Right cardiac atrium (tissue), 5 donors: Measurements from ENCODE around the gene P3H4. TPM values are rescaled to one million over a fixed set of nuclear protein-coding genes. Genes with fewer than 3 reads are reported as not detected.
"Not testable (repeated sequence)": the region's sequence is repeated elsewhere in the genome, so short reads cannot be mapped to it uniquely, and the experiment has no call there.

Source experiments
- ATAC-seq, 2 donors: fragments of 200-7000 bp; cut with Tn5 transposase; one replicate each; pipeline versions ENCODE4 v1.8.0 to v1.9.1; 2020; ENCODE audit warnings: moderate library complexity in 2 of 2, mild to moderate bottlenecking in 1 of 2
- DNase-seq, 3 donors: peaks; one replicate each; pipeline ENCODE4 v3.0.0-alpha.2; 2020
- H3K27ac ChIP-seq: one replicate; pipeline ENCODE4 v1.5.1; 2013; ENCODE audit warnings: mild to moderate bottlenecking, low read length, control low read depth, moderate library complexity
- H3K27me3 ChIP-seq: one replicate; pipeline ENCODE4 v1.6.1; 2013; ENCODE audit not compliant: control insufficient read depth, insufficient read depth
- H3K4me1 ChIP-seq: one replicate; pipeline ENCODE4 v1.6.1; 2013; ENCODE audit warnings: low read length; ENCODE audit not compliant: control insufficient read depth, insufficient read depth
- H3K4me3 ChIP-seq: one replicate; pipeline ENCODE4 v1.5.1; 2013; ENCODE audit warnings: low read length, control low read depth
- H3K9me3 ChIP-seq: one replicate; pipeline ENCODE4 v1.6.1; 2013; ENCODE audit warnings: low read length; ENCODE audit not compliant: control insufficient read depth
- WGBS: extraction: QIAGEN DNeasy Blood & Tissue Kit; methylation state at CpG from one replicate; pipeline ENCODE4 v1.1.7; 2013; 5-methylcytosine and 5-hydroxymethylcytosine counted together
- intact Hi-C, 4 donors: fragments of 100-400 bp; cut with DNase I; formaldehyde crosslinking; loops; one replicate each; pipeline versions ENCODE4 v1.11.0 to v1.14.0; 2022 to 2023
- polyA plus RNA-seq: library from polyadenylated mRNA; stranded (reverse); fragments of 200-250 nt; gene quantifications from one replicate; pipeline ENCODE4 v1.2.3, GENCODE V29; 2013
- total RNA-seq, 4 donors: library from RNA; stranded (reverse); fragmentation: NEBNext Ultra II Directional; extraction: Animal tissue kit (Norgen Biotek cat#: 25700); gene quantifications; one replicate each; pipeline ENCODE4 v1.2.1, GENCODE V29; 2021
- donor health status: healthy with polysubstance abuse.
- donor health status: DM: no; HTN: yes; CAD: no.
- donor health status: DM: no; HTN: no; CAD: no.
- donor health status: DM: no; HTN: yes; CAD: no; lungs with severe emphysema.
- donor health status: DM: yes; HTN: yes; CAD: no.

Gene P3H4
- total and polyA plus RNA-seq, 5 donors: 9.8 to 17.1 (median 12.9) TPM

GRCh38 chr17:41786227-41787020 is 25.3 kb downstream of the P3H4 start, which contains the start of gene JUP:
Gene JUP, minus strand, starts transcription at chr17:41786711. Its CDS starts 14,857 bp downstream, at chr17:41771854.
- intact Hi-C loops: no loop called here
- peak; percentile 96 for ATAC-seq
- 1% methylated on average over 79 of the region's 79 CpGs for WGBS
- peaks cover 25% of the 10 kb centered on the region for H3K4me1 ChIP-seq
- no peaks in the 10 kb centered on the region for H3K27me3 ChIP-seq
- peak within 1 kb of the TSS; percentile 82 for H3K4me3 ChIP-seq
- H3K27ac ChIP-seq: peak within 1 kb of the TSS; percentile 90
- no peaks in the 10 kb centered on the region for H3K9me3 ChIP-seq
- DNase-seq: peak; percentile 100

GRCh38 chr17:41785859-41786226 is 25.9 kb downstream of the P3H4 start:
- peak; percentile 2 to 7 for ATAC-seq
- H3K27ac ChIP-seq: peak overlapping the region; percentile 90
- intact Hi-C loops: no loop called here
- peak overlapping the region; percentile 82 for H3K4me3 ChIP-seq
- under 1% methylated on average over 22 of the region's 22 CpGs for WGBS
- DNase-seq: peak; percentile 67 to 81 (median 80)
- H3K27me3 ChIP-seq: no peaks in the 10 kb centered on the region
- H3K9me3 ChIP-seq: no peaks in the 10 kb centered on the region
- peaks cover 28% of the 10 kb centered on the region for H3K4me1 ChIP-seq

- peak overlapping the region; percentile 90 for H3K27ac ChIP-seq
- 5% methylated on average over 13 of the region's 13 CpGs for WGBS
- peak overlapping the region; percentile 82 for H3K4me3 ChIP-seq
- H3K27me3 ChIP-seq: no peaks in the 10 kb centered on the region
- intact Hi-C loops: no loop called here
- ATAC-seq: no peak
- H3K9me3 ChIP-seq: no peaks in the 10 kb centered on the region
- H3K4me1 ChIP-seq: peaks cover 28% of the 10 kb centered on the region
- DNase-seq: peak in 2 of 3 donors; percentile 73 to 76
Measured at GRCh38 chr17:41785091-41785858, 26.5 kb downstream of the P3H4 start.

- intact Hi-C loops: no loop called here
- peak overlapping the region; percentile 90 for H3K27ac ChIP-seq
- H3K4me1 ChIP-seq: peaks cover 30% of the 10 kb centered on the region
- H3K4me3 ChIP-seq: peak overlapping the region; percentile 82
- no peaks in the 10 kb centered on the region for H3K27me3 ChIP-seq
- ATAC-seq (peak; percentile 15 to 22), DNase-seq (peak; percentile 57 to 83 (median 82))
- no peaks in the 10 kb centered on the region for H3K9me3 ChIP-seq
- 20% methylated on average over 6 of the region's 6 CpGs for WGBS
Measured at GRCh38 chr17:41784207-41784744, 27.5 kb downstream of the P3H4 start.

GRCh38 chr17:41782142-41782541 is 29.6 kb downstream of the P3H4 start:
- WGBS: 15% methylated on average over 4 of the region's 4 CpGs
- no peak overlapping the region for H3K4me3 ChIP-seq
- H3K27ac ChIP-seq: peak overlapping the region; percentile 96
- H3K4me1 ChIP-seq: peaks cover 35% of the 10 kb centered on the region
- intact Hi-C loops: no loop called here
- ATAC-seq: peak; percentile 33 to 66
- DNase-seq: peak; percentile 84 to 93 (median 90)
- H3K9me3 ChIP-seq: no peaks in the 10 kb centered on the region
- no peaks in the 10 kb centered on the region for H3K27me3 ChIP-seq

GRCh38 chr17:41781404-41782110 is 30.2 kb downstream of the P3H4 start:
- Histone ChIP-seq H3K4me1 (peaks cover 38% of the 10 kb centered on the region), H3K27ac (peak overlapping the region; percentile 96), H3K9me3 (no peaks in the 10 kb centered on the region), H3K4me3 (no peak overlapping the region), H3K27me3 (no peaks in the 10 kb centered on the region)
- WGBS: 41% methylated on average over 13 of the region's 13 CpGs
- intact Hi-C loops: no loop called here
- ATAC-seq: no peak
- DNase-seq: peak in 2 of 3 donors; percentile 45 to 68

- Histone ChIP-seq H3K9me3 (no peaks in the 10 kb centered on the region), H3K27me3 (no peaks in the 10 kb centered on the region), H3K27ac (peak overlapping the region; percentile 70), H3K4me3 (no peak overlapping the region), H3K4me1 (peaks cover 51% of the 10 kb centered on the region)
- ATAC-seq (no peak), DNase-seq (no peak)
- intact Hi-C loops: no loop called here
- 96% methylated on average over 1 of the region's 1 CpG for WGBS
Measured at GRCh38 chr17:41779954-41780353, 31.8 kb downstream of the P3H4 start.

- Histone ChIP-seq H3K27me3 (no peaks in the 10 kb centered on the region), H3K27ac (peak overlapping the region; percentile 79), H3K4me3 (no peak overlapping the region), H3K9me3 (no peaks in the 10 kb centered on the region), H3K4me1 (peaks cover 56% of the 10 kb centered on the region)
- intact Hi-C loops: no loop called here
- DNase-seq: peak; percentile 87 to 93 (median 93)
- WGBS: 10% methylated on average over 12 of the region's 12 CpGs
- peak; percentile 71 to 79 for ATAC-seq
Measured at GRCh38 chr17:41777574-41778188, 34.1 kb downstream of the P3H4 start.

GRCh38 chr17:41777157-41777573 is 34.6 kb downstream of the P3H4 start:
- Histone ChIP-seq H3K4me1 (peaks cover 52% of the 10 kb centered on the region), H3K27ac (peak overlapping the region; percentile 79), H3K9me3 (no peaks in the 10 kb centered on the region), H3K27me3 (no peaks in the 10 kb centered on the region), H3K4me3 (no peak overlapping the region)
- 19% methylated on average over 4 of the region's 4 CpGs for WGBS
- intact Hi-C loops: no loop called here
- DNase-seq: peak; percentile 62 to 88 (median 87)
- peak; percentile 64 to 74 for ATAC-seq

GRCh38 chr17:41776262-41776900 is 35.4 kb downstream of the P3H4 start:
- intact Hi-C loops, H3K4me3 ChIP-seq: not testable (repeated sequence)
- H3K4me1 ChIP-seq: peaks cover 44% of the 10 kb centered on the region

More at GRCh38 chr17:41776262-41776900, 35.4 kb downstream of the P3H4 start:
- 74% methylated on average over 14 of the region's 14 CpGs for whole genome bisulfite sequencing
- peak in 1 of 3 donors; percentile 42 for DNase-seq
- peak overlapping the region; percentile 80 for H3K27ac ChIP-seq
- not testable (repeated sequence) for ATAC-seq, H3K9me3 ChIP-seq, H3K27me3 ChIP-seq
